OCI-M1 (cell line): ENCODE measurements around the gene KIF25.
"Not testable (repeated sequence)": the region's sequence is repeated elsewhere in the genome, so short reads cannot be mapped to it uniquely, and the experiment has no call there.

Source experiments
- DNase-seq: peaks from one replicate; lab custom pipeline; 2025; lab: John Stamatoyannopoulos, UW

KIF25 gene

GRCh38 chr6:167975458-167975857 is 22.0 kb upstream of the KIF25 start:
- DNase-seq: no peak

- not testable (repeated sequence) for DNase-seq
Measured at GRCh38 chr6:167976116-167976657, 21.3 kb upstream of the KIF25 start.

GRCh38 chr6:167976708-167977107 is 20.8 kb upstream of the KIF25 start:
- DNase-seq: no peak

- no peak for DNase-seq
Measured at GRCh38 chr6:167977717-167978467, 19.6 kb upstream of the KIF25 start.

GRCh38 chr6:167978607-167979006 is 18.9 kb upstream of the KIF25 start:
- no peak for DNase-seq

- DNase-seq: no peak
Measured at GRCh38 chr6:167979436-167980139, 17.9 kb upstream of the KIF25 start.

- no peak for DNase-seq
Measured at GRCh38 chr6:167980911-167981580, 16.4 kb upstream of the KIF25 start.

GRCh38 chr6:167981916-167982462 is 15.5 kb upstream of the KIF25 start:
- no peak for DNase-seq

- no peak for DNase-seq
Measured at GRCh38 chr6:167984144-167984719, 13.2 kb upstream of the KIF25 start.

GRCh38 chr6:167984876-167985604 is 12.4 kb upstream of the KIF25 start:
- DNase-seq: no peak

- DNase-seq: no peak
Measured at GRCh38 chr6:167985911-167986595, 11.4 kb upstream of the KIF25 start.

GRCh38 chr6:167987396-167988153 is 9.9 kb upstream of the KIF25 start:
- DNase-seq: no peak

GRCh38 chr6:167988154-167988495 is 9.3 kb upstream of the KIF25 start:
- no peak for DNase-seq

GRCh38 chr6:167988945-167989841 is 8.3 kb upstream of the KIF25 start:
- no peak for DNase-seq

GRCh38 chr6:167990016-167990945 is 7.2 kb upstream of the KIF25 start:
- DNase-seq: no peak

GRCh38 chr6:167993169-167993568 is 4.3 kb upstream of the KIF25 start:
- no peak for DNase-seq

- DNase-seq: no peak
Measured at GRCh38 chr6:167993831-167994230, 3.6 kb upstream of the KIF25 start.

GRCh38 chr6:167995302-167995701 is 2.2 kb upstream of the KIF25 start:
- no peak for DNase-seq
